ENCODE measurements around the gene SPAG16. TPM values are rescaled to one million over a fixed set of nuclear protein-coding genes. Genes with fewer than 3 reads are reported as not detected.

Gene SPAG16
- total RNA-seq, 1 donor from 2014 or later = 16.7 TPM

DNA sequence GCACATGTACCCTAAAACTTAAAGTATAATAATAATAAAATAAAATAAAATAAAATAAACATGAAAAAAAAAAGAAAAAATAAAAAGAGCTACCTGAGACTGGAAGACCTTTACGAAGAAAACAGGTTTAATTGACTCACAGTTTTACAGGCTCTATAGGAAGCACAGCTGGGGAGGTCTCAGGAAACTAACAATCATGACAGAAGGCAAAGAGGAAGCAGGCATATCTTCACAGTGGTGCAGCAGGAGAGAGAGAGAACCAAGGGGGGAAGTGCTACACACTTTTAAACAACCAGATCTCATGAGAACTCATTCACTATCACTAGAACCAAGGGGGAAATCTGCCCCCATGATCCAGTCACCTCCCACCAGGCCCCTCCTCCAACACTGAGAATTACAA, 747.3 kb downstream of the SPAG16 start:
- Histone ChIP-seq H2AFZ (ENCODE audit: low read depth, low read length) (no peak overlapping the region), H3K27ac (ENCODE audit: low read depth, low read length) (no peak overlapping the region), H3K9ac (ENCODE audit: low read length) (no peak overlapping the region), H3K4me1 (ENCODE audit: insufficient read depth, low read length) (no peaks in the 10 kb centered on the region), H3K36me3 (ENCODE audit: insufficient read depth, low read length) (no peaks in the 10 kb centered on the region), H3K4me2 (ENCODE audit: low read length) (no peak overlapping the region), H3K9me3 (ENCODE audit: insufficient read depth, low read depth, low read length) (no peaks in the 10 kb centered on the region), H4K20me1 (ENCODE audit: insufficient read depth, low read length) (no peaks in the 10 kb centered on the region), H3K27me3 (ENCODE audit: insufficient read depth, low read length) (no peaks in the 10 kb centered on the region), H3K79me2 (ENCODE audit: insufficient read depth, low read length) (no peaks in the 10 kb centered on the region), H3K4me3 (ENCODE audit: insufficient read depth, low read depth, low read length) (no peak overlapping the region)
- no peaks in the 10 kb centered on the region for H3K27me3 Mint-ChIP-seq (ENCODE audit: low read depth, unreplicated experiment)
- H3K27ac Mint-ChIP-seq (ENCODE audit: unreplicated experiment) = no peak overlapping the region
- H3K36me3 Mint-ChIP-seq (ENCODE audit: low read depth, unreplicated experiment) = no peaks in the 10 kb centered on the region
- H3K4me3 Mint-ChIP-seq (ENCODE audit: unreplicated experiment) = no peak overlapping the region
- FAIRE-seq (no peak), DNase-seq (ENCODE audit: low read depth) (no peak)
- TF ChIP-seq CTCF (IDR thresholded peaks at IDR 0.05; ENCODE audit: insufficient read depth, low read depth, low read length) (no peak), EZH2 (IDR thresholded peaks at IDR 0.05; ENCODE audit: insufficient read depth, low read length) (no peak)
- no peaks in the 10 kb centered on the region for H3K9me3 Mint-ChIP-seq (ENCODE audit: unreplicated experiment)
- H3K4me1 Mint-ChIP-seq (ENCODE audit: low read depth, unreplicated experiment) = no peaks in the 10 kb centered on the region

- Mint-ChIP-seq H3K27me3 (ENCODE audit: low read depth, unreplicated experiment) (no peaks in the 10 kb centered on the region), H3K4me3 (ENCODE audit: unreplicated experiment) (no peak overlapping the region), H3K27ac (ENCODE audit: unreplicated experiment) (no peak overlapping the region), H3K9me3 (ENCODE audit: unreplicated experiment) (no peaks in the 10 kb centered on the region), H3K4me1 (ENCODE audit: low read depth, unreplicated experiment) (no peaks in the 10 kb centered on the region), H3K36me3 (ENCODE audit: low read depth, unreplicated experiment) (no peaks in the 10 kb centered on the region)
- H3K9me3 ChIP-seq (ENCODE audit: insufficient read depth, low read depth, low read length) = no peaks in the 10 kb centered on the region
- H3K27me3 ChIP-seq (ENCODE audit: insufficient read depth, low read length) = no peaks in the 10 kb centered on the region
- H3K9ac ChIP-seq (ENCODE audit: low read length) = no peak overlapping the region
- no peak overlapping the region for H2AFZ ChIP-seq (ENCODE audit: low read depth, low read length)
- no peaks in the 10 kb centered on the region for H3K4me1 ChIP-seq (ENCODE audit: insufficient read depth, low read length)
- H3K27ac ChIP-seq (ENCODE audit: low read depth, low read length) = no peak overlapping the region
- H3K36me3 ChIP-seq (ENCODE audit: insufficient read depth, low read length) = no peaks in the 10 kb centered on the region
- TF ChIP-seq CTCF (IDR thresholded peaks at IDR 0.05; ENCODE audit: insufficient read depth, low read depth, low read length) (no peak), EZH2 (IDR thresholded peaks at IDR 0.05; ENCODE audit: insufficient read depth, low read length) (no peak)
- H3K4me2 ChIP-seq (ENCODE audit: low read length) = no peak overlapping the region
- FAIRE-seq (no peak), DNase-seq (ENCODE audit: low read depth) (no peak)
- H4K20me1 ChIP-seq (ENCODE audit: insufficient read depth, low read length) = no peaks in the 10 kb centered on the region
- H3K4me3 ChIP-seq (ENCODE audit: insufficient read depth, low read depth, low read length) = no peak overlapping the region
- H3K79me2 ChIP-seq (ENCODE audit: insufficient read depth, low read length) = no peaks in the 10 kb centered on the region
Measured at GRCh38 chr2:214034417-214034816, 750.2 kb downstream of the SPAG16 start.

GRCh38 chr2:214035091-214035852, 751.0 kb downstream of the SPAG16 start:
- no peaks in the 10 kb centered on the region for H3K4me1 ChIP-seq (ENCODE audit: insufficient read depth, low read length)
- H3K27ac ChIP-seq (ENCODE audit: low read depth, low read length) = no peak overlapping the region
- no peak overlapping the region for H3K4me2 ChIP-seq (ENCODE audit: low read length)
- H4K20me1 ChIP-seq (ENCODE audit: insufficient read depth, low read length) = no peaks in the 10 kb centered on the region
- no peak overlapping the region for H3K4me3 Mint-ChIP-seq (ENCODE audit: unreplicated experiment)
- H3K27me3 Mint-ChIP-seq (ENCODE audit: low read depth, unreplicated experiment) = no peaks in the 10 kb centered on the region
- no peaks in the 10 kb centered on the region for H3K9me3 ChIP-seq (ENCODE audit: insufficient read depth, low read depth, low read length)
- H3K4me3 ChIP-seq (ENCODE audit: insufficient read depth, low read depth, low read length) = no peak overlapping the region
- no peak for TF ChIP-seq EZH2 (IDR thresholded peaks at IDR 0.05; ENCODE audit: insufficient read depth, low read length)
- TF ChIP-seq CTCF (IDR thresholded peaks at IDR 0.05; ENCODE audit: insufficient read depth, low read depth, low read length) = no peak
- H3K27me3 ChIP-seq (ENCODE audit: insufficient read depth, low read length) = no peaks in the 10 kb centered on the region
- FAIRE-seq (no peak), DNase-seq (ENCODE audit: low read depth) (no peak)
- peaks cover 4% of the 10 kb centered on the region for H3K9me3 Mint-ChIP-seq (ENCODE audit: unreplicated experiment)
- H3K79me2 ChIP-seq (ENCODE audit: insufficient read depth, low read length) = no peaks in the 10 kb centered on the region
- no peak overlapping the region for H3K27ac Mint-ChIP-seq (ENCODE audit: unreplicated experiment)
- no peak overlapping the region for H3K9ac ChIP-seq (ENCODE audit: low read length)
- no peak overlapping the region for H2AFZ ChIP-seq (ENCODE audit: low read depth, low read length)
- no peaks in the 10 kb centered on the region for H3K36me3 ChIP-seq (ENCODE audit: insufficient read depth, low read length)
- H3K36me3 Mint-ChIP-seq (ENCODE audit: low read depth, unreplicated experiment) = no peaks in the 10 kb centered on the region
- H3K4me1 Mint-ChIP-seq (ENCODE audit: low read depth, unreplicated experiment) = no peaks in the 10 kb centered on the region

Data from astrocyte (in vitro differentiated cells and primary cell).